Measurements from ENCODE around the gene CDAN1.

CDAN1 gene

GRCh38 chr15:42726114-42726513 lies 10.8 kb downstream of the CDAN1 start:
- H3K36me3 ChIP-seq (ENCODE audit: control insufficient read depth, insufficient read depth, low read length): peaks cover 69% of the 10 kb centered on the region
- H3K4me3 ChIP-seq (ENCODE audit: insufficient read depth, low read depth, low read length, poor library complexity, severe bottlenecking): no peak overlapping the region
- no peak for DNase-seq
- no peaks in the 10 kb centered on the region for H3K9me3 ChIP-seq (ENCODE audit: control insufficient read depth, low read length)
- no peaks in the 10 kb centered on the region for H3K27me3 ChIP-seq (replicated peaks; ENCODE audit: control insufficient read depth, insufficient read depth, low read length, poor library complexity, severe bottlenecking)
- H3K4me1 ChIP-seq (ENCODE audit: control insufficient read depth, insufficient read depth, low read length, poor library complexity, severe bottlenecking): no peaks in the 10 kb centered on the region
- H3K27ac ChIP-seq (ENCODE audit: insufficient read depth, low read length, poor library complexity, severe bottlenecking): no peak overlapping the region

GRCh38 chr15:42725331-42725903 lies 11.5 kb downstream of the CDAN1 start:
- Histone ChIP-seq H3K4me3 (ENCODE audit: insufficient read depth, low read depth, low read length, poor library complexity, severe bottlenecking) (no peak overlapping the region), H3K4me1 (ENCODE audit: control insufficient read depth, insufficient read depth, low read length, poor library complexity, severe bottlenecking) (no peaks in the 10 kb centered on the region), H3K27ac (ENCODE audit: insufficient read depth, low read length, poor library complexity, severe bottlenecking) (no peak overlapping the region), H3K27me3 (replicated peaks; ENCODE audit: control insufficient read depth, insufficient read depth, low read length, poor library complexity, severe bottlenecking) (no peaks in the 10 kb centered on the region), H3K36me3 (ENCODE audit: control insufficient read depth, insufficient read depth, low read length) (peaks cover 62% of the 10 kb centered on the region), H3K9me3 (ENCODE audit: control insufficient read depth, low read length) (no peaks in the 10 kb centered on the region)
- DNase-seq: no peak

- Histone ChIP-seq H3K4me1 (ENCODE audit: control insufficient read depth, insufficient read depth, low read length, poor library complexity, severe bottlenecking) (no peaks in the 10 kb centered on the region), H3K27me3 (replicated peaks; ENCODE audit: control insufficient read depth, insufficient read depth, low read length, poor library complexity, severe bottlenecking) (no peaks in the 10 kb centered on the region), H3K36me3 (ENCODE audit: control insufficient read depth, insufficient read depth, low read length) (peaks cover 53% of the 10 kb centered on the region), H3K9me3 (ENCODE audit: control insufficient read depth, low read length) (no peaks in the 10 kb centered on the region), H3K27ac (ENCODE audit: insufficient read depth, low read length, poor library complexity, severe bottlenecking) (no peak overlapping the region), H3K4me3 (ENCODE audit: insufficient read depth, low read depth, low read length, poor library complexity, severe bottlenecking) (no peak overlapping the region)
- no peak for DNase-seq
These were observed 12.7 kb downstream of the CDAN1 start for GRCh38 chr15:42724276-42724675.

- Histone ChIP-seq H3K4me3 (ENCODE audit: insufficient read depth, low read depth, low read length, poor library complexity, severe bottlenecking) (no peak overlapping the region), H3K9me3 (ENCODE audit: control insufficient read depth, low read length) (no peaks in the 10 kb centered on the region), H3K27me3 (replicated peaks; ENCODE audit: control insufficient read depth, insufficient read depth, low read length, poor library complexity, severe bottlenecking) (no peaks in the 10 kb centered on the region), H3K4me1 (ENCODE audit: control insufficient read depth, insufficient read depth, low read length, poor library complexity, severe bottlenecking) (no peaks in the 10 kb centered on the region), H3K36me3 (ENCODE audit: control insufficient read depth, insufficient read depth, low read length) (peaks cover 45% of the 10 kb centered on the region), H3K27ac (ENCODE audit: insufficient read depth, low read length, poor library complexity, severe bottlenecking) (no peak overlapping the region)
- DNase-seq: no peak
These were observed 13.9 kb downstream of the CDAN1 start for GRCh38 chr15:42723068-42723467.

- Histone ChIP-seq H3K4me1 (ENCODE audit: control insufficient read depth, insufficient read depth, low read length, poor library complexity, severe bottlenecking) (no peaks in the 10 kb centered on the region), H3K36me3 (ENCODE audit: control insufficient read depth, insufficient read depth, low read length) (peaks cover 33% of the 10 kb centered on the region), H3K27ac (ENCODE audit: insufficient read depth, low read length, poor library complexity, severe bottlenecking) (no peak overlapping the region), H3K4me3 (ENCODE audit: insufficient read depth, low read depth, low read length, poor library complexity, severe bottlenecking) (no peak overlapping the region), H3K9me3 (ENCODE audit: control insufficient read depth, low read length) (no peaks in the 10 kb centered on the region), H3K27me3 (replicated peaks; ENCODE audit: control insufficient read depth, insufficient read depth, low read length, poor library complexity, severe bottlenecking) (no peaks in the 10 kb centered on the region)
- no peak for DNase-seq
These were observed 15.0 kb downstream of the CDAN1 start for GRCh38 chr15:42721916-42722315.

- no peaks in the 10 kb centered on the region for H3K27me3 ChIP-seq (replicated peaks; ENCODE audit: control insufficient read depth, insufficient read depth, low read length, poor library complexity, severe bottlenecking)
- no peaks in the 10 kb centered on the region for H3K9me3 ChIP-seq (ENCODE audit: control insufficient read depth, low read length)
- H3K36me3 ChIP-seq (ENCODE audit: control insufficient read depth, insufficient read depth, low read length): peaks cover 24% of the 10 kb centered on the region
- no peak overlapping the region for H3K27ac ChIP-seq (ENCODE audit: insufficient read depth, low read length, poor library complexity, severe bottlenecking)
- no peaks in the 10 kb centered on the region for H3K4me1 ChIP-seq (ENCODE audit: control insufficient read depth, insufficient read depth, low read length, poor library complexity, severe bottlenecking)
- no peak for DNase-seq
- H3K4me3 ChIP-seq (ENCODE audit: insufficient read depth, low read depth, low read length, poor library complexity, severe bottlenecking): no peak overlapping the region
These were observed 15.9 kb downstream of the CDAN1 start for GRCh38 chr15:42721016-42721415.

GRCh38 chr15:42720071-42720470 lies 16.9 kb downstream of the CDAN1 start:
- Histone ChIP-seq H3K36me3 (ENCODE audit: control insufficient read depth, insufficient read depth, low read length) (peaks cover 16% of the 10 kb centered on the region), H3K4me1 (ENCODE audit: control insufficient read depth, insufficient read depth, low read length, poor library complexity, severe bottlenecking) (no peaks in the 10 kb centered on the region), H3K4me3 (ENCODE audit: insufficient read depth, low read depth, low read length, poor library complexity, severe bottlenecking) (no peak overlapping the region), H3K27me3 (replicated peaks; ENCODE audit: control insufficient read depth, insufficient read depth, low read length, poor library complexity, severe bottlenecking) (no peaks in the 10 kb centered on the region), H3K9me3 (ENCODE audit: control insufficient read depth, low read length) (no peaks in the 10 kb centered on the region), H3K27ac (ENCODE audit: insufficient read depth, low read length, poor library complexity, severe bottlenecking) (no peak overlapping the region)
- no peak for DNase-seq

- DNase-seq: no peak
- peaks cover 5% of the 10 kb centered on the region for H3K36me3 ChIP-seq (ENCODE audit: control insufficient read depth, insufficient read depth, low read length)
- no peaks in the 10 kb centered on the region for H3K9me3 ChIP-seq (ENCODE audit: control insufficient read depth, low read length)
These were observed 17.9 kb downstream of the CDAN1 start for GRCh38 chr15:42719043-42719442.

GRCh38 chr15:42716626-42717025 lies 20.3 kb downstream of the CDAN1 start:
- no peak overlapping the region for H3K4me3 ChIP-seq (ENCODE audit: insufficient read depth, low read depth, low read length, poor library complexity, severe bottlenecking)
- H3K36me3 ChIP-seq (ENCODE audit: control insufficient read depth, insufficient read depth, low read length): no peaks in the 10 kb centered on the region
- no peaks in the 10 kb centered on the region for H3K4me1 ChIP-seq (ENCODE audit: control insufficient read depth, insufficient read depth, low read length, poor library complexity, severe bottlenecking)
- no peaks in the 10 kb centered on the region for H3K9me3 ChIP-seq (ENCODE audit: control insufficient read depth, low read length)
- H3K27ac ChIP-seq (ENCODE audit: insufficient read depth, low read length, poor library complexity, severe bottlenecking): no peak overlapping the region
- H3K27me3 ChIP-seq (replicated peaks; ENCODE audit: control insufficient read depth, insufficient read depth, low read length, poor library complexity, severe bottlenecking): no peaks in the 10 kb centered on the region
- no peak for DNase-seq

More at GRCh38 chr15:42719043-42719442, 17.9 kb downstream of the CDAN1 start:
- Histone ChIP-seq H3K27ac (ENCODE audit: insufficient read depth, low read length, poor library complexity, severe bottlenecking) (no peak overlapping the region), H3K4me1 (ENCODE audit: control insufficient read depth, insufficient read depth, low read length, poor library complexity, severe bottlenecking) (no peaks in the 10 kb centered on the region), H3K27me3 (replicated peaks; ENCODE audit: control insufficient read depth, insufficient read depth, low read length, poor library complexity, severe bottlenecking) (no peaks in the 10 kb centered on the region), H3K4me3 (ENCODE audit: insufficient read depth, low read depth, low read length, poor library complexity, severe bottlenecking) (no peak overlapping the region)

- no peaks in the 10 kb centered on the region for H3K9me3 ChIP-seq (ENCODE audit: control insufficient read depth, low read length)
- no peak for DNase-seq
- H3K36me3 ChIP-seq (ENCODE audit: control insufficient read depth, insufficient read depth, low read length): no peaks in the 10 kb centered on the region
These were observed 20.8 kb downstream of the CDAN1 start for GRCh38 chr15:42716125-42716524.

More at GRCh38 chr15:42716125-42716524, 20.8 kb downstream of the CDAN1 start:
- H3K27me3 ChIP-seq (replicated peaks; ENCODE audit: control insufficient read depth, insufficient read depth, low read length, poor library complexity, severe bottlenecking): no peaks in the 10 kb centered on the region
- H3K27ac ChIP-seq (ENCODE audit: insufficient read depth, low read length, poor library complexity, severe bottlenecking): no peak overlapping the region
- no peak overlapping the region for H3K4me3 ChIP-seq (ENCODE audit: insufficient read depth, low read depth, low read length, poor library complexity, severe bottlenecking)
- H3K4me1 ChIP-seq (ENCODE audit: control insufficient read depth, insufficient read depth, low read length, poor library complexity, severe bottlenecking): no peaks in the 10 kb centered on the region

All from effector memory CD4-positive, alpha-beta T cell (primary cell).